IMR-90 (cell line): ENCODE measurements around the gene ASTN2.

Experiments
- BHLHE40 ChIP-seq: fragments of 150-350 bp; IDR thresholded peaks from 2 replicates; pipeline ENCODE4 v1.6.1; 2016; ENCODE audit warnings: mild to moderate bottlenecking, low read depth, low read length
- CEBPB ChIP-seq: IDR thresholded peaks from 2 replicates; pipeline ENCODE4 v1.6.1; 2012; ENCODE audit warnings: low read depth, low read length, improper control_type of control experiment
- CHD1 ChIP-seq: IDR thresholded peaks from 2 replicates; pipeline ENCODE4 v1.6.1; 2012; ENCODE audit warnings: low read depth, low read length, improper control_type of control experiment
- FOS ChIP-seq: fragments of 150-350 bp; IDR thresholded peaks from 2 replicates; pipeline ENCODE4 v1.6.1; 2016; ENCODE audit warnings: low read depth, low read length
- MAFK ChIP-seq: IDR thresholded peaks from 2 replicates; pipeline ENCODE4 v1.6.1; 2012; ENCODE audit warnings: low read depth, low read length, improper control_type of control experiment
- MXI1 ChIP-seq: IDR thresholded peaks from 2 replicates; pipeline ENCODE4 v1.6.1; 2012; ENCODE audit warnings: low read depth, mild to moderate bottlenecking, low read length, moderate library complexity, borderline replicate concordance
- POLR2A ChIP-seq: IDR thresholded peaks from 2 replicates; pipeline ENCODE4 v1.6.1; 2012; ENCODE audit warnings: mild to moderate bottlenecking, low read depth, low read length
- RAD21 ChIP-seq: IDR thresholded peaks from 2 replicates; pipeline ENCODE4 v1.6.1; 2012; ENCODE audit warnings: low read length, improper control_type of control experiment
- RFX5 ChIP-seq: IDR thresholded peaks from 2 replicates; pipeline ENCODE4 v1.8.0; 2012; ENCODE audit warnings: low read depth, mild to moderate bottlenecking, low read length, moderate library complexity
- SMC3 ChIP-seq: fragments of 150-350 bp; IDR thresholded peaks from 2 replicates; pipeline ENCODE4 v1.6.1; 2016; ENCODE audit warnings: low read depth, mild to moderate bottlenecking, antibody characterized with exemption, low read length, moderate library complexity
- TF ChIP-seq, protein P1 (sequence below): conservative IDR thresholded peaks from 2 replicates; pipeline ENCODE4 v1.5.1; 2012; ENCODE audit warnings: mild to moderate bottlenecking, low read depth, low read length, improper control_type of control experiment
- TF ChIP-seq, protein P2 (sequence below): fragments of 150-350 bp; IDR thresholded peaks from 2 replicates; pipeline ENCODE4 v1.6.1; 2017; ENCODE audit warnings: mild to moderate bottlenecking, antibody characterized with exemption, low read length, low read depth
- TF ChIP-seq, protein P3 (sequence below): fragments of 150-350 bp; IDR thresholded peaks from 2 replicates; pipeline ENCODE4 v1.6.1; 2016; ENCODE audit warnings: low read depth, mild to moderate bottlenecking, low read length, moderate library complexity, borderline replicate concordance

DNA sequence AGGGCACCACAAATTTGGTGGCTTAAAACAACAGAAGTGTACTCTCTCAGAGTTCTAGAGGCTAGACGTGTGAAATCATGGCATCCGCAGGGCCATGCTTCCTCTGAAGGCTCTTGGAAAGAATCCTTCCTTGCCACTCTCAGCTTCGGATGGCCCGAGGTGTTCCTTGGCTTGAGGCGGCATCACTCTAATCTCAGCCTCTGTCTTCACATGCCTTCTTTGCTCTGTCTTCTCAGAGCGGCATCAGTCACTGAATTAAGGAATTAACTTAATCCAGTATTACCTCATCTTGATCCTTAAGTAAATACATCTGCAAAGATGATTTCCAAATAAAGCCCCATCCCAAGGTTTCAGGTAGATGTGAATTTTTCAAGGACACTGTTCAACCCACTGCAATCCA lies 938.9 kb downstream of the ASTN2 start:
- TF ChIP-seq POLR2A (no peak), BHLHE40 (no peak), RAD21 (no peak), MXI1 (no peak), RFX5 (no peak), CEBPB (no peak), MAFK (no peak), CHD1 (no peak), FOS (no peak), SMC3 (no peak)
- TF ChIP-seq, protein P1, sequence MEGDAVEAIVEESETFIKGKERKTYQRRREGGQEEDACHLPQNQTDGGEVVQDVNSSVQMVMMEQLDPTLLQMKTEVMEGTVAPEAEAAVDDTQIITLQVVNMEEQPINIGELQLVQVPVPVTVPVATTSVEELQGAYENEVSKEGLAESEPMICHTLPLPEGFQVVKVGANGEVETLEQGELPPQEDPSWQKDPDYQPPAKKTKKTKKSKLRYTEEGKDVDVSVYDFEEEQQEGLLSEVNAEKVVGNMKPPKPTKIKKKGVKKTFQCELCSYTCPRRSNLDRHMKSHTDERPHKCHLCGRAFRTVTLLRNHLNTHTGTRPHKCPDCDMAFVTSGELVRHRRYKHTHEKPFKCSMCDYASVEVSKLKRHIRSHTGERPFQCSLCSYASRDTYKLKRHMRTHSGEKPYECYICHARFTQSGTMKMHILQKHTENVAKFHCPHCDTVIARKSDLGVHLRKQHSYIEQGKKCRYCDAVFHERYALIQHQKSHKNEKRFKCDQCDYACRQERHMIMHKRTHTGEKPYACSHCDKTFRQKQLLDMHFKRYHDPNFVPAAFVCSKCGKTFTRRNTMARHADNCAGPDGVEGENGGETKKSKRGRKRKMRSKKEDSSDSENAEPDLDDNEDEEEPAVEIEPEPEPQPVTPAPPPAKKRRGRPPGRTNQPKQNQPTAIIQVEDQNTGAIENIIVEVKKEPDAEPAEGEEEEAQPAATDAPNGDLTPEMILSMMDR = no peak
- TF ChIP-seq, protein P2, sequence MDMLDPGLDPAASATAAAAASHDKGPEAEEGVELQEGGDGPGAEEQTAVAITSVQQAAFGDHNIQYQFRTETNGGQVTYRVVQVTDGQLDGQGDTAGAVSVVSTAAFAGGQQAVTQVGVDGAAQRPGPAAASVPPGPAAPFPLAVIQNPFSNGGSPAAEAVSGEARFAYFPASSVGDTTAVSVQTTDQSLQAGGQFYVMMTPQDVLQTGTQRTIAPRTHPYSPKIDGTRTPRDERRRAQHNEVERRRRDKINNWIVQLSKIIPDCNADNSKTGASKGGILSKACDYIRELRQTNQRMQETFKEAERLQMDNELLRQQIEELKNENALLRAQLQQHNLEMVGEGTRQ = no peak
- TF ChIP-seq, protein P3, sequence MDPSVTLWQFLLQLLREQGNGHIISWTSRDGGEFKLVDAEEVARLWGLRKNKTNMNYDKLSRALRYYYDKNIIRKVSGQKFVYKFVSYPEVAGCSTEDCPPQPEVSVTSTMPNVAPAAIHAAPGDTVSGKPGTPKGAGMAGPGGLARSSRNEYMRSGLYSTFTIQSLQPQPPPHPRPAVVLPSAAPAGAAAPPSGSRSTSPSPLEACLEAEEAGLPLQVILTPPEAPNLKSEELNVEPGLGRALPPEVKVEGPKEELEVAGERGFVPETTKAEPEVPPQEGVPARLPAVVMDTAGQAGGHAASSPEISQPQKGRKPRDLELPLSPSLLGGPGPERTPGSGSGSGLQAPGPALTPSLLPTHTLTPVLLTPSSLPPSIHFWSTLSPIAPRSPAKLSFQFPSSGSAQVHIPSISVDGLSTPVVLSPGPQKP = no peak
